GM18858 (cell line): ENCODE measurements around the gene MEAF6.

ENCODE experiments used
- ATAC-seq: cut with Tn5 transposase; IDR thresholded peaks from one replicate; pipeline ENCODE4 v1.9.1; 2021; ENCODE audit not compliant: unreplicated experiment

MEAF6 gene

DNA sequence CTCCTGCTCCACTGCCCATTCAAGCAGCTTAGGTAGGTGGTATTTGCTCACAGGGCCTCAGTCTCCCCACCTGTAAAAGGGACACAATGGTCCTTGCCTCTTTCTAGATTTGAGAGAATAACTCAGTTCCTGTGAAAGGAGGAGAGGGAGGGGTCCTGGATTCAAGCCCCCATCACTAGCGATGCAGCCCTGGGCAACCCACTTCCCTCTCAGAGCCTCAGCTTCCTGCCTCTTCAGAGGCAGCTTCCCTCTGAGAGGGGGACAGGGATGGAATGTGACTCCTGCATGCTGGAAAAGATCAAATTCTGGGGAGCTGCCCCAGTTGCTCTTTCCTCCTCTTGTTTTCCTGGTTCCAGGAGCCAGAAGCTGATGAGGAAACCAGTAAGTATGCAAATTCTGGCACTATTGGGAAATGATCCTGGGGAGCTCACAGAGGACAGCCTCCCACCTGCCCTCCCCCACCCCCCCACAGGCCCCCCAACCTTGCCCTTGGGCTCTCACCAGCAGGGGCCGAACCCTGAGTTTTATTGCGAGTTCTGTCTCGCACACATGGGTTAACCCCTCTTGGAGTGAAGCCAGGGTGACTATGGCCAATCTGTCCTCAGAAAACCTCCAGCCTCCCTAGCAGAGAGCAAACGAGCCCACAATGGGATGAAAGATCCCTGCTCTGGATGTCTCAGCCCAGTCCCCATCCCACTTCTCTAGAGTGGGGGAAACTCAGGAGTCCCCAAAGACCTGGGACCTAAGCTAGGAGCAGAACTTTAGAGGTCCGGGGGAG is 28.5 kb downstream of the MEAF6 start:
- no peak for ATAC-seq

DNA sequence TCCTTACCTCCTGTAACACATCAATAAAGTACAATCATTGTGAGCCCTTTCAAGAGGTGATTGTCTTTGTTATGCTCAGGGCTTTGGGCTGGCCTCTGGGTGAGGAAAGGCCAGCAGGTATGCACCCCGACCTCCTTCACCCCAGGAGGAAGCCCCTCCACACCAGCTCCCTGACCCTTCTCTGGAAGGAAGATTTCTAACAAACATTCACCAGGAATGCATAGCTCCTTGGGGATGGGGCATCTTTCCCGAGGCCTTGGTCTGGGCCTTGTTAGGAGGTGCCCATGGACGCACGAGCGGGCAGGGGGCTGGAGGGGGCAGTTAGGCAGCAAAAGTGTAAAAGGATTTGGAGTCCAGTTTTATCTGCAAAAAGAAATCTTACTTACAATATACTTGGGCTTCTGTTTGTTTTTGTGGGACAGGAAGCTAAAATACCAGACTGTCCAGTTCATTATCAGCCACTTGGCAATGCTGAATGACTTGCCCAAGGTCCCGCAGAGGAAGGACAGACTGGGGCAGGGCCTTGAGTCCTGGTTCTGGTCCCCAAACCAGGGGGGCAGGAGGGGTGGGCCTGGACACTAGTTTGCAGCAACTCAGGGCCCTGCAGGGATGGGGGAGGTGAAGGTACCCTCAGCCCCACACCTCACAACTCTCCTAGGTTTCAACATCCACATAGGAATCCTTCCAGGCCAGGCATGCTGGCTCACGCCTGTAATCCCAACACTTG is 30.1 kb downstream of the MEAF6 start:
- ATAC-seq: no peak

- no peak for ATAC-seq
Measured at GRCh38 chr1:37483785-37484184, 30.8 kb downstream of the MEAF6 start.

- ATAC-seq: no peak
Measured at GRCh38 chr1:37482796-37483744, 31.5 kb downstream of the MEAF6 start.

- ATAC-seq: no peak
Measured at GRCh38 chr1:37482004-37482785, 32.4 kb downstream of the MEAF6 start.

DNA sequence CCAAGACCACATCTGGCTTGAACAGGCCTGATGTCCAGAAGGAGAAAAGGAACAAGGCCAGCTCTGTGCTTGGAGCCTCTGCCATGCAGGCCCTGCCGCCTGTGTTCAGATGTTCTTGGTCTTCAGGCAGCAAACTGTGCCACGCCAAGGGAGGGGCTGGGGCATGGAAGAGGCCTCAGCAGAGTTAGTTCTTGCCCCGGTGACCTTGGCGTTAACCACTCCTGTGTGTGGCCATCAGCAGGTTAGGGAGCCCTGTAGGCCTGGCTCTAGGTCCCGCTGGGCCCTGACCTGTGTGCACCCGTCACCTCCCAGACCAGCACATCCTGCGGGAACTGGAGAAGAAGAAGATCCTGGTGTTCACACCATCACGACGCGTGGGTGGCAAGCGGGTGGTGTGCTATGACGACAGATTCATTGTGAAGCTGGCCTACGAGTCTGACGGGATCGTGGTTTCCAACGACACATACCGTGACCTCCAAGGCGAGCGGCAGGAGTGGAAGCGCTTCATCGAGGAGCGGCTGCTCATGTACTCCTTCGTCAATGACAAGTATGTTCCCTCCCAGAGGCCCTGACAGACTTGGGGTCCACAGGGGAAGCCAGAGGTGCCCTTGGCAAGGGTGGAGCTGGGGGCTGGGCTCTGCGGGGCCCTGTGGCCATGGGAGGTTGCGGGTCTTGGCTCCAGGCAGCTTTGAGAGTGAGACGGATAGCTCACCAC is 33.1 kb downstream of the MEAF6 start:
- ATAC-seq: no peak

- ATAC-seq: no peak
Measured at GRCh38 chr1:37480581-37481288, 33.8 kb downstream of the MEAF6 start.

GRCh38 chr1:37480125-37480466 is 34.5 kb downstream of the MEAF6 start:
- ATAC-seq: no peak

- ATAC-seq: peak; percentile 27
Measured at GRCh38 chr1:37479255-37480124, 35.1 kb downstream of the MEAF6 start.

DNA sequence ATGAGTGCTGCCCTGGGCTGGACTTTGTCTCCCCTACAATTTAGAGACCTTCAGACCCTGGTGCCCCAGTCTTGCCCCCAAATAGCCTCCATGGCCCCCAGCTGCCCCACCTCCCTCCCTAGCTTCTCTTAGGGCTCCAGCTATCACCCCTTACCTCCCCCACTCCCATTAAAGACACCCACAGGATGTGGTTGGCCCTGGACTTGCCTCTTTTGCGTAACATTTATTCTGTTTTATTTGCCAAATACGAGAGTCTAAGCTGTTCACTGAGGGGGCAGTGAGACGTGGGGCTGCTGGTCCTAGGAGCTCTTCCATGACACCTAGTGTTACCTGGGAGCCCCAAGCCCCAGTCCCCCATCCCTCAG is 35.7 kb downstream of the MEAF6 start:
- no peak for ATAC-seq

DNA sequence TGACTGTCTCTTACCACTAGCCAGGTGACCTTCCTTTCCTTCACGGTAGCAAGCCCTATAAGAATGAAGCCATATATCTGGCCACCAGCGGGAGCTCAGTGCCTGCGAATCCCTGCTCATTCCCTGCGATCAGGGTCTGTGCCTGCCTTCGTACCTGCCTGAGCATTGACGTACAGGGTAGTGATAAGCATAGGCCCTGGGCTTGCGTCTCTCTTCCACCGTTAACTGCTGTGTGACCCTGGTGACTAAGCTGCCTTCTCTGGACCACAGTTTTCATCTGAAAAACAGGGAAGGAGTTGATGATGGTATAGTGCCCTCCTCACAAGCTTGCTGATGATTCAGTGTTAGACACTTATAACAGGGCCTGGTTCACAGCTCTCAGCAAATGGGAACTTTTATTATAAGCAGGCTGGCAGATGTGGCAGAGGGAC is 36.1 kb downstream of the MEAF6 start:
- ATAC-seq: no peak

DNA sequence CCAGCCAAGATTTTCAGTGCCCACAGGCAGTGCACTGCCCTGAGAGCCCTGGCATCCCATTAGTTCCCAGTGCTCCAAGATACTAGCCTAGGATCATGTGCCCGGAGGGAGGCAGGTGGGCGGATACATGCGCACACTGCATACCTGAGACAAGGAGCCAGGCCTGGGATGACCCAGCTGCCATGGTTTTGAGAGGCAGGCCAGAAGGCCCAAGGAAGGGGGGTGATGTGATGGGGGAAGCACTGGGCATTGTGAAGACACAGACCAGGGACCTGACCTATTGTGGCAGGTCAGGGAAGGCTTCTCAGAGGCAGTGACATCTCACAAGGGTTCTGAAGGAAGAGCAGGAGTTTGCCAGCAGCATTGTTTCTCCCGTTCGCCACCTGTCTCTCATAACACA is 36.6 kb downstream of the MEAF6 start:
- ATAC-seq: no peak

DNA sequence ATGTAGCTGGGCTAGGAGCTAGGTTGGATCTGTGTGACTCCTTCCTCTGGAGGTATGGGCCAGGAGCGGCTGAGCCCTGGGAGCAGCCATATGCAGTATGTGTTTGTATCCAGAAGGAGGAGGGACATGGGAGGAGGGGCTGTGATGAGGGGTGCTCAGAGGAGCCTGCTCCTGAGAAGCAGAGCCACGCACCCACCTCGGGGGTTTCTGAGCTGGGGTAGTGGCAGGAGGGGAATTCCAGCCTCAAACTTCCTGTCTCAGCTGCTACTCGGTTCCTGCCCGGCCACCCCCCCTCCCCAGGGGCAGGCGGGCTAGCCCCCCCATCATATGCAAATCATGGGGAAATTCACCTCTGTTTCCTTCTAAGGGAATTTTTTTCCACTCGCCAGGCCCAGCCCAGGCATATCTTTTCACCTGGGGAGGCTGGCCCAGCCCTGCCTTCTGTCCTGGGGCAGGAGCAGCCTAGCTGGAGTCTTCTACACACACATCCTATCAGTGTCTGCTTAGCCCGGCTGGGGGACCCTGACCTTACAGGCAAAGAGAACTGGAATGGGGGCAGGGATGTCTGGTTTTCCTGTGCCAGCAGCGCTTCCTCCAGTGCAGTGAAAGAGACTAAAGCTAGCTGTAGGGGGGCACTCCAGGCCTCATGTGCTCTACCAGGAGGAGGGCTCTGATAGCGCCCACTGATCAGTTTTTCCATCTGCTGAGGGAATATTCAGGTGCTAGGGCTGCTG is 37.2 kb downstream of the MEAF6 start:
- no peak for ATAC-seq

- ATAC-seq: no peak
Measured at GRCh38 chr1:37476460-37477197, 37.9 kb downstream of the MEAF6 start.

GRCh38 chr1:37476087-37476452 is 38.5 kb downstream of the MEAF6 start:
- no peak for ATAC-seq

DNA sequence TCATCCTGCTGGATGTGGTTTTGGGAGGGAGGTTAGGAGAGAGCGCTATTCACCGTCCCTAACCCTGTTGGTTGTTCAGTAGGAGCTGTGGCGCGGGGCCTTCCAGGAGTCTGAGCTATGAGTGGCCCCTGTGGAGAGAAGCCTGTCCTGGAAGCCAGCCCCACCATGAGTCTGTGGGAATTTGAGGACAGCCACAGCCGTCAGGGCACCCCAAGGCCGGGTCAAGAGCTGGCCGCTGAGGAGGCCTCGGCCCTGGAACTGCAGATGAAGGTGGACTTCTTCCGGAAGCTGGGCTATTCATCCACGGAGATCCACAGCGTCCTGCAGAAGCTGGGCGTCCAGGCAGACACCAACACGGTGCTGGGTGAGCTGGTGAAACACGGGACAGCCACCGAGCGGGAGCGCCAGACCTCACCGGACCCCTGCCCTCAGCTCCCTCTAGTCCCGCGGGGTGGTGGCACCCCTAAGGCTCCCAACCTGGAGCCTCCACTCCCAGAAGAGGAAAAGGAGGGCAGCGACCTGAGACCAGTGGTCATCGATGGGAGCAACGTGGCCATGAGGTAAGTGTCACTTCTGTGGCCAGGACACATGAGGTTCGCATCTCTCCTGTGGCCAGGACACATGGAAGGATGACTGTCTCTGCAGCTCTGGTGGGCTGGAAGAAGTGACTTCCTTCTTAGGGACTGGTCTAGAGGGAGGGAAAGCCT is 39.0 kb downstream of the MEAF6 start:
- no peak for ATAC-seq
